ENCODE data around the gene DKK3. TPM values are rescaled to one million over a fixed set of nuclear protein-coding genes. Genes with fewer than 3 reads are reported as not detected.
A peak's percentile ranks its signal among the peaks of the same experiment; 100 is the strongest.

Gene DKK3
- total RNA-seq, 2 donors from 2014 or later, result 732 to 847 TPM

GRCh38 chr11:11995601-11996000 lies 12.8 kb downstream of the DKK3 start:
- H3K4me3 ChIP-seq, result no peak overlapping the region
- DNase-seq (ENCODE audit: low spot score) (no peak), ATAC-seq (ENCODE audit: insufficient number of reproducible peaks, low FRiP score, low read depth) (no peak)
- peaks cover 0 to 29% of the 10 kb centered on the region in 2 donors for H3K4me1 ChIP-seq (ENCODE audit: control insufficient read depth in 1 of 2, low read depth in 2 of 2)
- H3K27ac ChIP-seq, result no peak overlapping the region
- H3K9me3 ChIP-seq, result no peaks in the 10 kb centered on the region
- peaks cover 11% of the 10 kb centered on the region for H3K36me3 ChIP-seq
- no peak for TF ChIP-seq CTCF (IDR thresholded peaks at IDR 0.05)
- H3K27me3 ChIP-seq (replicated peaks; ENCODE audit: insufficient read depth), result no peaks in the 10 kb centered on the region

- no peaks in the 10 kb centered on the region for H3K27me3 ChIP-seq (replicated peaks; ENCODE audit: insufficient read depth)
- H3K36me3 ChIP-seq, result peaks cover 11% of the 10 kb centered on the region
- ATAC-seq (ENCODE audit: insufficient number of reproducible peaks, low FRiP score, low read depth), result no peak
- H3K4me3 ChIP-seq, result no peak overlapping the region
- peaks cover 0 to 38% of the 10 kb centered on the region in 2 donors for H3K4me1 ChIP-seq (ENCODE audit: control insufficient read depth in 1 of 2, low read depth in 2 of 2)
- no peak for TF ChIP-seq CTCF (IDR thresholded peaks at IDR 0.05)
- peak overlapping the region in 1 of 2 donors; percentile 1 for H3K27ac ChIP-seq
- no peaks in the 10 kb centered on the region for H3K9me3 ChIP-seq
- DNase-seq (ENCODE audit: low spot score), result no peak
These were observed 14.6 kb downstream of the DKK3 start for GRCh38 chr11:11993839-11994238.

GRCh38 chr11:11992257-11993212 lies 15.9 kb downstream of the DKK3 start:
- Histone ChIP-seq H3K27me3 (replicated peaks; ENCODE audit: insufficient read depth) (no peaks in the 10 kb centered on the region), H3K4me1 (ENCODE audit: control insufficient read depth in 1 of 2, low read depth in 2 of 2) (peaks cover 0 to 41% of the 10 kb centered on the region in 2 donors), H3K4me3 (no peak overlapping the region), H3K27ac (no peak overlapping the region), H3K9me3 (no peaks in the 10 kb centered on the region), H3K36me3 (peaks cover 11% of the 10 kb centered on the region)
- DNase-seq (ENCODE audit: low spot score), result no peak
- no peak for ATAC-seq (ENCODE audit: insufficient number of reproducible peaks, low FRiP score, low read depth)
- TF ChIP-seq CTCF (IDR thresholded peaks at IDR 0.05), result no peak

GRCh38 chr11:11989774-11990744 lies 18.4 kb downstream of the DKK3 start:
- ATAC-seq (ENCODE audit: insufficient number of reproducible peaks, low FRiP score, low read depth), result no peak
- no peak overlapping the region for H3K27ac ChIP-seq
- H3K36me3 ChIP-seq, result no peaks in the 10 kb centered on the region
- H3K27me3 ChIP-seq (replicated peaks; ENCODE audit: insufficient read depth), result no peaks in the 10 kb centered on the region
- peaks cover 7 to 56% of the 10 kb centered on the region in 2 donors for H3K4me1 ChIP-seq (ENCODE audit: control insufficient read depth in 1 of 2, low read depth in 2 of 2)
- H3K9me3 ChIP-seq, result no peaks in the 10 kb centered on the region
- H3K4me3 ChIP-seq, result no peak overlapping the region
- TF ChIP-seq CTCF (IDR thresholded peaks at IDR 0.05), result no peak
- DNase-seq (ENCODE audit: low spot score), result no peak

Data from thoracic aorta (tissue), 2 donors.